GM18511 (cell line): ENCODE data around the gene VSIG2.
A peak's percentile ranks its signal among the peaks of the same experiment; 100 is the strongest.

ENCODE experiments used
- ATAC-seq: cut with Tn5 transposase; IDR thresholded peaks from one replicate; pipeline ENCODE4 v1.9.1; 2021; ENCODE audit warnings: mild to moderate bottlenecking, moderate library complexity; ENCODE audit not compliant: unreplicated experiment

VSIG2 gene

DNA sequence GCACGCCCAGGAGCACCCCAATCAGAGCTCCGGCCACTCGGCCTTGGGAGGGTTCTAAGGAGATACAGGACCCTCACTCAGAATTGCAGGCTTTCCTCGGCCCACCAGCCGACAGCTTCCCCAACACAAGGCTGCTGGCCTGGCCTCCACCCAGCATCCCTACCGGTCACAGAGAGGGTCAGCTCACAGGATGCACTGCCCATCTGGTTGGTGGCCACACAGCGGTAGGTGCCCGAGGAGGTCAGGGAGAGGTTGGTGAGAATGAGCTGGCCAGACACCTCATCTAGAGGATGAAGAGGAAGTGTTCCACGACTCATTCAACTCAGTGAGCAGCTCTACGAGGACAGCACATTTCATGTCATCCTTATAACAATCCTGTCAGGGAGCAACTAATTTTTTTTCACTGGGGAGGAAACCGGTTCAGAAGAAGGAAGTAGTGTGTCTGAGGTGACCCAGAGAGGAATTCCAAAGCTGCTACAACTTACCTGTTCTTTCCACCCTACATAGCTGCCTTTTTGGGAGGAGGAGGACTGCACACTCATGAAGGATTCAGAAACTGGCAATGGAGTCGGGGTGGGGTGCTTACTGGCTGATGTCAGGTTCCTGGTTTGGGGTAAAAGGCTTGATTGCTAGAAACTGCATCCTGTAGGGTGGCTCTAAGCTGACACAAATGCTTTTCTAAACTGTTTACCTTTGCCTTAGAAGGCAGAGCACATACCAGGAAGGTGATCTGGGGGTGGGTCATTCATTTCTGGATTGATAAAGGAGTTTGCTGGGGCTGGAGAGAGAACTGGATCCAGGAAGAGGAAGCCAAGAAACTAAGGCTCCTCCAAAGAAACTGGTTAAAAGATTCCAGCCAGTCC, 3.3 kb downstream of the VSIG2 start:
- no peak for ATAC-seq

DNA sequence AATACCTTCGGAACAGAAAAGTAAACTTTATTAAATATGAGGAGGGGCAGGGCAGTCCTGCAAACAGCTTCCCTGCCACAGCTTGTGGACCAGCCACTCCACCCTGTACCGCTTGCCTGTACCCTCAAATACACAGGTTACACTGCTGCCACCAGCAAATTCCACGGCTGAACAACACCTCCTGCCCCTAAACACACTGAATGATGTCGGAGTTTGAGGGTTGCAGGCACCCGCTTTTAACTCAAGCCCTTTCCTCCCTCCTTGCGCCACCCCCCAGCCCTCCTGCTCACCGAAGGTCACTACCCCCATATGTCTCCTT, 4.0 kb downstream of the VSIG2 start:
- ATAC-seq, result no peak

DNA sequence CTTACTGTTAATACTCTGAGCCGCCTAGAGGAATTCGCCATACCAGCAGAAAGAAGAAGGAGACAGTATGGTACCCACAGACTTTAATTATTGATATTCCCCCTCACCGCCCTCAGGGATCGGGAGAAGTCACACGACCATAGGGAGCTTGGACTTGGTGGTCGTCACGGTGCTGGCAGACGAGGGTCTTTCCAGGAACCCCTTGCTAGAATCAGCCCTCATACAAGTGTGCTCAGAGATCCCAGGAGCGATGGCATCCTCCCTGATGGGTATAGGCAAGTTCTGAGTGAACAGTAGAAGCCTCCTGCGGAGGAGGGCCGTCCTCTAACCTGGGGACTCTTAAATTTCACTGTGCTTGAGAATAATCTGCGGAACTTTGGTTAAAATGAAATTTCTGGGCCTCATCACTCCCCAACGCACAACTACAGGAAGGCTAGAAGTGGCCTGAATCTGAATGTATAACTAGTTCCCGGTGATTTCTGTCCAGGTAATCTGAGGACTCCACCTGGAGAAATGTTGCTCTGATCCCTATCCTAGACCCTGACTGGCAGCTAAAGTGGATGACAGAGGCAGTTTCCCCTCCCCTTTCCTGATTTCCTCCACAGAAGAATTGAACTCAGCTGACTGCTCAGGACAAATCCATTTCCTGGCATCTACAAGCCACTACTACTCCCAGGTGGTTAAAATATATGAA, 4.5 kb downstream of the VSIG2 start:
- no peak for ATAC-seq

DNA sequence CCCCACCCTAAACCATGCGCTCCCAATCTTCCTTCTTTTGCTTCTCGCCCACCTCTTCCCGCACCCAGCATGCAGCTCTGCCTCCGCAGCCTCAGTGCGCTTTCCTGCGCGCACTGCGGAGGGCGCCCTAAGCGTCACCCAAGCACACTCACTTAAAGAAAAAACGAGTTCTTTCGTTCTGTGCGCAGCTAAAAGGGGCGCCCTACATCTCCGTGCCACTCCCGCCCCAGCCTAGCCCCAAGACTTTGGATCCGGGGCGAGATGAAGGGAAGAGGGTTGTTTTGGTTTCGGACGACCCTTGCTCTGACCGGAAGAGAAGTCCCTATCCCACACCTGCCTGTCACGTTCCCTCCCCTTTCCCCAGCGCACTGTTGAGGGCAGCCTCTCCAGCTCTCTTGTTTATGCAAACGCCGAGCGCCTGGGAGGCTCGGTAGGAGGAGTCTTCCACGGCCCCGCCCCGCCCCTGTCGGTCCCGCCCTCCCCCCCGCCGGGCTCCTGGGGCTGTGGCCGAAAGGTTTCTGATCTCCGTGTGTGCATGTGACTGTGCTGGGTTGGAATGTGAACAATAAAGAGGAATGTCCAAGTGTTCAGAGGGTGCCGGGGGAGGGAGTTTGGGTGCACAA, 5.3 kb downstream of the VSIG2 start:
- ATAC-seq, result peak; percentile 93

DNA sequence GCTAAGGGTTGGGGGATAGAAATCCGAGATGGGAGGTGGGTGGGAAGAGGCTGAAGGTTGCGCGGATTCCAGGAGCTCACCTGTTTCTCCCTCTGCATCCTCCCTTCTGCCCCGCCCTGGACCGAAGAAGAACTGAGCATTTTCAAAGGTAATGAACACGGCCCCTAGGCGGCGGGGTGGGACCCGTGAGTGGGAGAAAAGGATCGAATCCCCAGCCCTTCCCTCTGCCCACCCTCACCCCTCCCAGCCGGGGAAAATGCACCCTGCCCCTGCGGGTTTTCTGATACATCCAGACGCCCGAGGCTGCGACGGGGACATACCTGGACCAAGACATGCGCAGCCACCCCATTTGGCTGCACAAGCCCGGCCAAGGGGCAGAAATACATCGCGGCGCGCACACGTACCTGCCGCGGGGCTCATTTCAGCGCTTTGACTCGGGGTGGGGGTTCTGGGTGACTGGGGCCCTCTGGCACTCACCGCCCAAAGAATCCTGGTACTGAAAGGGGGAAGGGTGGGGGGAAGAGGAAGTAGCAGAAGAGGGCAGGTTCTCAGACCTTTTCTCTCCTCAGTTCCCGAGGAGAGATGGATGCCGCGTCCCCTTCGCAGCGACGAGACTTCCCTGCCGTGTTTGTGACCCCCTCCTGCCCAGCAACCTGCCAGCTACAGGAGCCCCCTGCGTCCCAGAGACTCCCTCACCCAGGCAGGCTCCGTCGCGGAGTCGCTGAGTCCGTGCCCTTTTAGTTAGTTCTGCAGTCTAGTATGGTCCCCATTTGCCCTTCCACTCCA, 6.0 kb downstream of the VSIG2 start:
- ATAC-seq, result peak; percentile 35

DNA sequence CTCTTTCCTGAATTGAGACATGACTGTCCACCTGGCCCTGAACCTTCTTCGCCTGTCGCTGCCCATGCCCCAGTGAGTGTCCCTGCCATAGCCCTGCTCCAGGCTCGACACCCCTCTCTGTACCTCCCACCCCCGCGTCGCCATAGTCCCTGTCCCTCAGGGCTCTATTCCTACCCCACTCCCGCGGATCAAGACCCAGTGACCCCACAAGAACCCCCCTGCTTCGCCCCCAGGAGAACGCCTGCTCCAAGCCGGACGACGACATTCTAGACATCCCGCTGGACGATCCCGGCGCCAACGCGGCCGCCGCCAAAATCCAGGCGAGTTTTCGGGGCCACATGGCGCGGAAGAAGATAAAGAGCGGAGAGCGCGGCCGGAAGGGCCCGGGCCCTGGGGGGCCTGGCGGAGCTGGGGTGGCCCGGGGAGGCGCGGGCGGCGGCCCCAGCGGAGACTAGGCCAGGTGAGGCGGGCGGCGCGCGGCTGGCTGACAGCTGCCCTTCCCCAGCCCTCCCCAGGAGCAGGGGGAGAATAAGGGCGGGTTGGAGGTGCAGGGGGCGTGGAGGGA, 6.7 kb downstream of the VSIG2 start:
- ATAC-seq, result no peak

DNA sequence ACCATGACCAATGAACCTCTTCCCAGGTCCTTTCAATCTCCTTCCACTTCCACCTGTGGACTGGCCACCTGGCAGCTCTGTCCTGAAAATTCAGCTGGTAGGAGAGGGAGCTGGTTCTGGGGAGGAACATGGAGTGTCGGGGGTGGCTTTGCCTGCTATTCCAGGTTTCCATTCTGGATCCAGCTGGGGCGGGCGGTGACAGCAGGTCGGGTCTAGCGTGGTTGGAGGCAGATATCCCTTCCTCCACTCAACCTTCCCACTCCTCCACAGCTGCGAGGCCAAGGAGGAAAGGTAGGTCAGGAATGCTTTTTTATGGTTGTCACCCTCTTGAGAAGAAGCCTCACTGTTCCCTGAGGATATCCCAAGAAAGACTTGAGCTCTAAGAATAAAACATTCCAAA, 9.0 kb downstream of the VSIG2 start:
- ATAC-seq, result no peak

DNA sequence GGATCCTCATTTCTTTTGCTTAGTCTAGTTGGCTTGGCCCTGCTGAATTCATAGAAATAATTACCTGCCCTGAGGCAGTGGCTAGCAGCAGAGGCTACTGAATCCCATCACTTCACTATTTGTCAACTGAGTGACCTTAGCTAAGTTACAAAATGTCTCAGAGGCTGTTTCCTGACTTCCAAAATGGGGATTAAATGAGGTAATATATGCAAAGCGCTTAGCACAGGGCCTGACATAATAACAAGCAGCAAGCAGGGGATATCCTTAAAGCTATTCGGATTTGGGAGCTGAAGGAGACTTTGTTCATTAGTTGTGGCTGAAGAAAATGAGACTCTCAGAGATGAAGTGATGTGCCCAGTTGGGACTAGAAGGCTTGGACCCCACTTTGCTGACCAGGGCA, 9.5 kb downstream of the VSIG2 start:
- ATAC-seq, result no peak

DNA sequence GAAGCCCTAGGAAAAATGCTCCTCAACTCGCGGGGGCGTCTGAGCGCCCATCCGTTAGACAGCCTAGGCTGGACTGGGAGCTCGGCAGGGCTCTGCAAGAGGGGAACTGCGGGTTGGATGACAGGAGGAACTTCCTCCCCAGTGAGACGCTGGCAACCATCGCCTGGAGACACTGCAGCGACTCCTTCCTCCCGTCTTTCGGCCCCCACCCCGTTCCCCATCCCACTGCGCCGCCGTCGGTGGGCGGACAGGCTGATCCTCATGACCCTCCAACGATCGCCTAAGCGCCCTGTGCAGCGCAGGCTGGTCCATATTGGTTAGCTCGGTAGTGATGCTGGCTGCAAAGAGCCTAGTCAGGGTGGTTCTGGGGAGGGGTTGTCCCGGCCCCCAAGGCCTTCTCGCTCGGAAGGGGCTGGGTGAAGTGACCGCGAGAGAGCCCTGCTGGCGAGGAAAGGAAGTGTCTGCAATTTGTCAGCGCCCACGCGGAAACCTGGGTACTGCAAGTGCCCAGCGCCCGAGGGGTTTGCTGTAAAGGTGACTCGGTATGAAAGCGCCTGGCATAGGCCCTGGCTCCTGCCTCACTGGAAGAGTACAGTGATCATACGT, 11.7 kb downstream of the VSIG2 start:
- peak; percentile 53 for ATAC-seq

DNA sequence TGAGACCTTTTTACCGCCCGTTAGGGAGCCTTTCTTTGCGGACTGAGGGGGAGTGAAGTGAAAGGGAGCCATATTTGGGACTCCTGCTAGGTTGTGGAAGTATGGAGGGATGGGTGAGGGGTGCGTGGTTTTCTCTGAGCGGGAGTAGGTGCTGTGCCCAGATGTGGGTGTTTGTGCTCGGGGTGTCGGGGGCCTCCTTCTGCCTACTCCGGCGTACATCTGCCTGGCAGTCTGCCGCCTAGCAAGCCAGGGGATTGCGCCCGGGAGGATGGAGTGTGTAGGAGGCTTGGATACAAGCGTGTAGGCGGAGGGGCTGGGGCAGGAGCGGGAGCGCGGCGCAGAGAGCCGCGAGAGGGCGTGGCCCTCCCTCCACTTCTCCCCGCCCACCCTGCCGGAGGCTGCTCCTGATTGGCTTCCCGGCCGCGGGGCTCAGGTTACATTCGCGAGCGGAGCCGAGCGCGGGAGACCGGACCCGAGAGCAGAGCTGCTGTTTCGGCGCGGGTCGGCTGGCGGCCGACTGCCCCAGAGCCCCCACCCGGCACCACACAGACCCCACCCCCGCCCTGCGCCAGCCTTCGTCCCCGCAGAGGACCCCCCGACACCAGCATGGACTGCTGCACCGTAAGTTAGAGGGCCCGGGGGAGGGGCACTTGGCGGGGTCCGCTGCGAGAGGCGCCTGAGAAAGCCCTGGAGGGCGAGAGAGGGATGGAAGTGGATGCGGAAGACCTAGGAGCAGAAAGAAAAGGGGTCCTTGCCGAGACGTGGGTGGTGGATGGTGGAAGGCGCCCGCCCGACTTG, 12.4 kb downstream of the VSIG2 start, which contains the start of gene NRGN:
Gene NRGN, plus strand, starts transcription at position 464 of the 798 bp plus-strand sequence. Its CDS starts 143 bp downstream, at position 607.
- peak; percentile 98 for ATAC-seq

DNA sequence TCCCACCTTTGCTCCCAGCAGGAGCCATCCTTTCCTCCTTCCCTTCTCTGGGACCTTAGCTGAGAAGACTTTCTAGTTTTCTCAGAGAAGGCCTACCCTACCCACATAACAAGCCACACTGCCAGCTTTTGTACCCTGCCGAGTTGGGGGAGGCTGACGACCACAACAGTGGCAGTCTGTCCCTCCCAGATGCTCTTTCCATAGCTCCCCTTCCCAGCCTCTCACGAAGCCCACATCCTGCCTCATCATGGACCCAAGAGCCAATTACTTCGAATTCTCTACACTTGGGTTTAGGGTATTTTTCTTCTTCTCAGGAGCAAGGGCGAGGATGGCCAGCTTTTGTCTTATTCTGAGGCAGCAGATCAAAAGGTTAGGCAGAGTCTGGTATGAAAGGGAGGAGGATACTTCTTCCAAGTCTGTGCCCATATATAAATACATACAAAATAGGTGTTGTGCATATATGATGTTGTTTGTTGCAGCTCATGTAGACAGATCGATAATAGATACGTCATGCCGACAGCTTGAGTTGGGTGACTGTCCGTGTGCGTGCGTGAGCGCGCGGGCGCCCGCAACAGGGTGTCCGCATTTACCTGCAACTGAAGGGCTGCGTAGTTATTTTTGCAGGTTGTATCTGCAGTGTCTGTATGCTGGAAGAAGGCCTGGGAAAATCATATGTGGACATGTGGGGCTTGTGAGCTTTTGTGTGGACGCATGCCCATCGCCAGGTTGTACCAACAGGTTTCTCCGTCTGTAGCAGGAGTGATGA, 13.2 kb downstream of the VSIG2 start:
- no peak for ATAC-seq

DNA sequence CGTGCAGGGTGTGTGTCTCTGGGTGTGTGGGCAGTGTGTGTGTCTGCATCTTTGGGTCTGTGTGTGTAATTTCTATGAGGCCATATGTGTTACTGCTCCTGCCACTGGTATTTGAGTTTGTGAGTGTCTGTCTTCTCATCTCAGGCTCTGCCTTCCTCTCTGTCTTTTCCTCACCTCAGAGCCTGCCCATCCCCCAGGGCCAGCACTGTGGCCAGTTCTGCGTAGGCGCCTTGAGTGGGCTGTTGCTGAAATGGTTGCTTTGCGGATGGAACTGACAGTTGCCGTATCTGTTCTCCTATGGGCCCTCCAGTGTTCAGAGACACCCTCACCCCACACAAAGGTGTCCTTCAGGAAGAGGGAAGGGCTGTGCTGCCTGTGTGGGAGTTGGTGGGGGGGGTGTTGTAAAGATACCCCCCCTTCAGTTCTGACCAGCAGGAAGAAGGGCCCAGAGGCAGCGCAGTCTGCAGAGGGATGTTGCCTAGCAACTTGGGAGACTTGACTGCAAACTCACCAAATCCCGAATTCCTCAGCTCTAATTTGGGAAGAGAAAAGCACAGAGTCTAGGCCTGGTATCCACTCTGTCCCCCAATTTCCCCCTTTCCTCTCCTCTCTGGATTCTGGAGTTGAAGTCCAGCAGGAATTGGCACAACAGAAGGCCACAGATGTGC, 14.3 kb downstream of the VSIG2 start:
- no peak for ATAC-seq

DNA sequence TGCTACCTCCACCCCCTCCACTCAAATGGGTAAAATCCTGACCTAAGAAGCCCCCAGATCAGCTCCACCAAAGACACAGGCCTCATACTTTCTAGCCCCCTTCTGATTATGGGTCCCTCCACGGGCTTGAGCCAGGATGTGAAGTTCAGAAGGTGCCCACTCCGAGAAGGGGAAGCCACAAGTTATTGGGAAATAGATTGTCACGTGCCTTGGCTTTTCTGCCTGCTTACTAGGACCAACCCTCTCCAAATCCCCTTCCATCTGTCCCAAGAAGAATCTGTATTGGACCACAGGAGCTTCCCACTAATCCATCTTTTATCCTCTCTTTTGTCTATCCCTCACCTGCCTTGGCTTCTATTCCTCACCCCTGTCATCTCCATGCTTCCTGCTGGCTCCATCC, 15.3 kb downstream of the VSIG2 start:
- no peak for ATAC-seq

DNA sequence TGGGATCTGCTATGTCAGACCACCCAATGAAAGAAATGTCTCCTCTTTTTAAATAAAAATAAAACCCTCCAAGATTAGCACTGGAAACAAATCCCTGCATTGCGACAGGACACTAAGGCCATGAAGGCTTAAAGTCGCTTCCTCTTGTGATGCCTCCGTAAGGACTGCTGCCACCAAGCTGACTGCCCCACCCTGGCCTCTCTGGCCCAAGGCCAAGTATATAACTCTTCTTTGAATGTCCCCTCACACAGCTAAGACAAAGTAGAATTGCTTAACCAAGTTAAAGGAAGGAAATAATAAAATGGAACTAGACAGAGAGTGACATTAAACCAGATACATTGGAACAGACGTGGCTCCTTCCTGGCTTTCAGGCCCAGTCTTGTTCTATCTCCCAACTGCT, 19.8 kb downstream of the VSIG2 start:
- ATAC-seq, result no peak

DNA sequence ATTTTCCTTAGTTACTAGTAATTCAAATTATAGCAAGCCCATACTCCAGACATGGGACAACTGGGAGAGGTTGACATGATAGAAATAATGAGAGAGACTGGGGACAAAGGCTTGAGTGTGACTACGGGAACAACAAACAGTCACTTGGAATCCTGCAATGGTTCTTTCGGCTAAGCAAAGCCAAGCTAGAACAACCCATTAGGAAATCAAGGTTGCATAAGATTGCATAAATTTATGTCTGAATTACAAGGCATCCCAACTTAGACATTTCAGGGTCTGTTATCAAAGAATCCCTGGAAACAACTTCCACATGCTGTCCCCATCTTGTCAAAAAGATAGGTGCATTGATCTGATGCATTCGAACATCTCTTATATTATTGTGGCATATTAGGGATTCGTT, 22.5 kb downstream of the VSIG2 start:
- ATAC-seq, result no peak

DNA sequence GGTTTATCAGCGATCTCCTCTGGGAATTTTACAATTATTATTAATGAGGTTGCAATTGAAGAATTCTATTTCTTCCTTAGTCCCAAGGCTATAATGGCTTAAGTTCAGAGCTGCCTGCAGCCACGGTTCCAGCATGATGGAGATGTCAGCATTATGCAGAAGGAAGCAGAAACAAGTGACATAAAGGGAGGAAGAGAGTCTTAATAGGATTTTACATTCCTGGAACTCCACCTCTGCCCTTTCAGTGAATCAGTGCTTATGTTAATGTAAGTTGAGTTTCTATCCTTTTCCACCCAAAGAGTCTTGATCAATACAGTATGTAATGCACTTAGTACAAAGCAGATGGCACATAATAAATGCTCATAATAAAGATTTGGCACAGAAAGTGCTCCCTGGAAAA, 23.9 kb downstream of the VSIG2 start:
- no peak for ATAC-seq

DNA sequence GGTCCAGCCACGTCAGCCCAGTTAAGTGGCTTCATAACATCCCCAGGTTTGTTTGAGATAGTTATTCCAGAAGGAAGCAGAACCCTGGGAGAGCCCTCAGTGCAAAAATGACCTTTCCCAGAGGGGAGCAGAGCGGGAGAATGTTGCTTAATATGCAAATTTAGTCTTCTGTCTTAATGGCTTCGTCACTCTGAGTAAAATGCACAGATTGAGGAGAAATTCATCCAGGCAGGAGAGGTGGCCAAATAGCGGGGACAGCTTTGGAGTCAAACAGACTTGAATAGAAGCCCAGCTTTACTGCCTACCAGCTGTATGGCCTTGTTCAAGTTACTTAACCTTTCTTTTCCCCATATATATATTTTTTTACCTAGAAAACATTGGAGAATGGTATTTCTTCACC, 24.6 kb downstream of the VSIG2 start:
- ATAC-seq, result no peak

DNA sequence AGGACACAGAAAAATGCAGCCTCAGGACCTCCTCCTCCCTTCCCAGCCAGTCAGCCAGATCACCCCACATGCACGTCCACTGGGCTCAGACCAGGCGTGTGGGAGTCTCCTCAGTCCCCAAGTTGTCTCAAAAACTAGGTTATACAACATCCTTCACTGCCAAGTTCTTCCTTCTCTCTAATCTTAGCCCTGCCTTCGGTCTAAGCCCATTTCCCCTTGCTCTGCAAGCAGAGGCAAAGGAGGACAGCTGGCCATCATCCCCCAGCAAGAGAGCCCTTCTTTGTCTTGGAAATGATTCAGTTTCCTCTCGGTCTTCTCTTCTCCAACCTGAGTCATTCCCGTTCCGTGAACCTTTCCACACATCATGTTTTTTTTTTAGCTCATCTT, 26.3 kb downstream of the VSIG2 start:
- ATAC-seq, result peak; percentile 31
